Ovary (tissue), 3 donors: ENCODE results near the gene AIF1L.

Experiments
- EP300 ChIP-seq: sonication (generic); formaldehyde crosslinking; IDR thresholded peaks from one replicate; pipeline ENCODE4 v1.6.1; 2017; ENCODE audit warnings: antibody characterized with exemption
- TF ChIP-seq, protein P1 (sequence below), 3 donors: fragments of 450-650 bp in 2 of 3; fragments of 200-600 bp in 1 of 3; IDR thresholded peaks; one replicate each; pipeline versions ENCODE4 v1.5.1 to v1.8.0; 2016 to 2022; ENCODE audit warnings: antibody characterized with exemption in 3 of 3, mild to moderate bottlenecking in 1 of 3
- donor health status: DM: no; HTN: no; CAD: no.

GRCh38 chr9:131098391-131099101, 2.2 kb downstream of the AIF1L start:
- no peak for TF ChIP-seq EP300
- TF ChIP-seq, protein P1, sequence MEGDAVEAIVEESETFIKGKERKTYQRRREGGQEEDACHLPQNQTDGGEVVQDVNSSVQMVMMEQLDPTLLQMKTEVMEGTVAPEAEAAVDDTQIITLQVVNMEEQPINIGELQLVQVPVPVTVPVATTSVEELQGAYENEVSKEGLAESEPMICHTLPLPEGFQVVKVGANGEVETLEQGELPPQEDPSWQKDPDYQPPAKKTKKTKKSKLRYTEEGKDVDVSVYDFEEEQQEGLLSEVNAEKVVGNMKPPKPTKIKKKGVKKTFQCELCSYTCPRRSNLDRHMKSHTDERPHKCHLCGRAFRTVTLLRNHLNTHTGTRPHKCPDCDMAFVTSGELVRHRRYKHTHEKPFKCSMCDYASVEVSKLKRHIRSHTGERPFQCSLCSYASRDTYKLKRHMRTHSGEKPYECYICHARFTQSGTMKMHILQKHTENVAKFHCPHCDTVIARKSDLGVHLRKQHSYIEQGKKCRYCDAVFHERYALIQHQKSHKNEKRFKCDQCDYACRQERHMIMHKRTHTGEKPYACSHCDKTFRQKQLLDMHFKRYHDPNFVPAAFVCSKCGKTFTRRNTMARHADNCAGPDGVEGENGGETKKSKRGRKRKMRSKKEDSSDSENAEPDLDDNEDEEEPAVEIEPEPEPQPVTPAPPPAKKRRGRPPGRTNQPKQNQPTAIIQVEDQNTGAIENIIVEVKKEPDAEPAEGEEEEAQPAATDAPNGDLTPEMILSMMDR (IDR thresholded peaks at IDR 0.05) = no peak
